ENCODE measurements around the gene SHFL. TPM values are rescaled to one million over a fixed set of nuclear protein-coding genes. Genes with fewer than 3 reads are reported as not detected.

Gene SHFL
- polyA plus RNA-seq, 1 of the 3 experiments (the other 2 are of a cell fraction): 36.6 TPM

DNA sequence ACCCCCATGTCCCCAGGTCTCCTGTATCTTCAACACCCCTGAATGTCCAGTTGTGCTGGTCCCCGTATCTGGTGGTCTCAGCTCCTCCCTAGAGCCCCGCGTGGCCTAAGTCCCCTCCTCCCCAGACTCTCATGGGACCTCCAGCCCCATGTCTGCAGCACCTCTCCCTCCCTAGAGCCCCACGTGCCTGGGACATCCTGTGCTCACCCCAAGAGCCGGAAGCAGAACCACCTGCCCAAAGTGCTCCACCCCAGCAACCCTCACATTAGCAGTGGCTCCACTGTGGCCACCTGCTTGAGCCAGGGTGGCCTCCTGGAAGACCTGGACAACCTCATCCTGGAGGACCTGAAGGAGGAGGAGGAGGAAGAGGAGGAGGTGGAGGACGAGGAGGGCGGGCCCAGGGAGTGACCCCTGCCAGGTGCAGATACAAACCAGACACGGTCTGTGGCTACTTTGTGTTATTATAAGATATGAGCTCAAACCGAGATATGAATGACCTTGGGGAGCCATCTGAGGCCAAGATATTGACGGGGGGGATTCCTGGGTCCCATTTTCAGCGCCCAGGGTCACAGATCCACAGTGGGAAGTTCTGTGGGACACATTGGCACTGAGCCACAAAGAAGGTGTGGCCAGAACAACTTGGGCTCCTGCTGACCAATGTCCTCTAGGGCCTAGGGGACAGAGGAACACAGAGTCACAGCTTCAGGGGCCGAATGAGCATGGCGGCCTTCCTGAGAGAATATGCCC lies 6.0 kb downstream of the SHFL start:
- H3K9me3 ChIP-seq: no peaks in the 10 kb centered on the region
- 89% methylated on average over 10 of the region's 13 CpGs for WGBS (ENCODE audit: low lambda C conversion rate)
- no peaks in the 10 kb centered on the region for H3K79me2 ChIP-seq (ENCODE audit: insufficient read depth)
- no peak overlapping the region for H3K4me3 ChIP-seq (ENCODE audit: low read depth in 2 of 2, low read length in 1 of 2)
- peaks cover 5% of the 10 kb centered on the region for H3F3A ChIP-seq (replicated peaks; ENCODE audit: insufficient read depth)
- H2AFZ ChIP-seq (ENCODE audit: low read depth): no peak overlapping the region
- no peak overlapping the region for H3K4me2 ChIP-seq
- no peak for TF ChIP-seq RFX5 (IDR thresholded peaks at IDR 0.05; ENCODE audit: low read length)
- TF ChIP-seq EZH2phosphoT487 (IDR thresholded peaks at IDR 0.05; ENCODE audit: borderline replicate concordance, low read depth): no peak
- no peak for TF ChIP-seq MEF2A (IDR thresholded peaks at IDR 0.05; ENCODE audit: borderline replicate concordance, low read depth)
- TF ChIP-seq, protein P1, sequence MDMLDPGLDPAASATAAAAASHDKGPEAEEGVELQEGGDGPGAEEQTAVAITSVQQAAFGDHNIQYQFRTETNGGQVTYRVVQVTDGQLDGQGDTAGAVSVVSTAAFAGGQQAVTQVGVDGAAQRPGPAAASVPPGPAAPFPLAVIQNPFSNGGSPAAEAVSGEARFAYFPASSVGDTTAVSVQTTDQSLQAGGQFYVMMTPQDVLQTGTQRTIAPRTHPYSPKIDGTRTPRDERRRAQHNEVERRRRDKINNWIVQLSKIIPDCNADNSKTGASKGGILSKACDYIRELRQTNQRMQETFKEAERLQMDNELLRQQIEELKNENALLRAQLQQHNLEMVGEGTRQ (IDR thresholded peaks at IDR 0.05; ENCODE audit: borderline replicate concordance, low read depth, low read length): no peak
- no peak for TF ChIP-seq RXRA (IDR thresholded peaks at IDR 0.05; ENCODE audit: borderline replicate concordance, low read depth)
- no peak for TF ChIP-seq NRF1 (IDR thresholded peaks at IDR 0.05; ENCODE audit: low read depth, low read length)
- no peak for TF ChIP-seq TEAD4 (IDR thresholded peaks at IDR 0.05; ENCODE audit: borderline replicate concordance, insufficient read depth)
- no peak for TF ChIP-seq SIN3A (IDR thresholded peaks at IDR 0.05; ENCODE audit: borderline replicate concordance, low read depth, low read length)
- no peak for TF ChIP-seq YY1 (IDR thresholded peaks at IDR 0.05; ENCODE audit: low read depth)
- TF ChIP-seq, protein P2, sequence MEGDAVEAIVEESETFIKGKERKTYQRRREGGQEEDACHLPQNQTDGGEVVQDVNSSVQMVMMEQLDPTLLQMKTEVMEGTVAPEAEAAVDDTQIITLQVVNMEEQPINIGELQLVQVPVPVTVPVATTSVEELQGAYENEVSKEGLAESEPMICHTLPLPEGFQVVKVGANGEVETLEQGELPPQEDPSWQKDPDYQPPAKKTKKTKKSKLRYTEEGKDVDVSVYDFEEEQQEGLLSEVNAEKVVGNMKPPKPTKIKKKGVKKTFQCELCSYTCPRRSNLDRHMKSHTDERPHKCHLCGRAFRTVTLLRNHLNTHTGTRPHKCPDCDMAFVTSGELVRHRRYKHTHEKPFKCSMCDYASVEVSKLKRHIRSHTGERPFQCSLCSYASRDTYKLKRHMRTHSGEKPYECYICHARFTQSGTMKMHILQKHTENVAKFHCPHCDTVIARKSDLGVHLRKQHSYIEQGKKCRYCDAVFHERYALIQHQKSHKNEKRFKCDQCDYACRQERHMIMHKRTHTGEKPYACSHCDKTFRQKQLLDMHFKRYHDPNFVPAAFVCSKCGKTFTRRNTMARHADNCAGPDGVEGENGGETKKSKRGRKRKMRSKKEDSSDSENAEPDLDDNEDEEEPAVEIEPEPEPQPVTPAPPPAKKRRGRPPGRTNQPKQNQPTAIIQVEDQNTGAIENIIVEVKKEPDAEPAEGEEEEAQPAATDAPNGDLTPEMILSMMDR (IDR thresholded peaks at IDR 0.05): no peak
- TF ChIP-seq, protein P3, sequence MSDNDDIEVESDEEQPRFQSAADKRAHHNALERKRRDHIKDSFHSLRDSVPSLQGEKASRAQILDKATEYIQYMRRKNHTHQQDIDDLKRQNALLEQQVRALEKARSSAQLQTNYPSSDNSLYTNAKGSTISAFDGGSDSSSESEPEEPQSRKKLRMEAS (IDR thresholded peaks at IDR 0.05; ENCODE audit: low read depth): no peak
- TF ChIP-seq MXI1 (IDR thresholded peaks at IDR 0.05; ENCODE audit: low read depth, low read length): no peak
- TF ChIP-seq TCF12 (IDR thresholded peaks at IDR 0.05): no peak
- TF ChIP-seq NFIC (IDR thresholded peaks at IDR 0.05; ENCODE audit: borderline replicate concordance): no peak
- no peak for TF ChIP-seq SMC3 (IDR thresholded peaks at IDR 0.05; ENCODE audit: low read depth, low read length)
- no peak for TF ChIP-seq POLR2AphosphoS5 (IDR thresholded peaks at IDR 0.05; ENCODE audit: low read depth, low read length)
- no peak for TF ChIP-seq RAD21 (IDR thresholded peaks at IDR 0.05; ENCODE audit: low read length)
- TF ChIP-seq GATA2 (CRISPR knock-in tag; IDR thresholded peaks at IDR 0.05): no peak
- TF ChIP-seq FOXM1 (IDR thresholded peaks at IDR 0.05; ENCODE audit: low read depth): no peak
- DNase-seq: no peak
- CTCF ChIA-PET: no interaction called here
- peaks cover 0 to 5% of the 10 kb centered on the region in 2 experiments for H3K36me3 ChIP-seq (replicated peaks in 1 of 2; ENCODE audit: control insufficient read depth in 1 of 2, insufficient read depth in 2 of 2, low read length in 1 of 2)
- no peaks in the 10 kb centered on the region for H3K27me3 ChIP-seq (ENCODE audit: insufficient read depth)
- no peaks in the 10 kb centered on the region for H3K9me2 ChIP-seq
- H3K9ac ChIP-seq: no peak overlapping the region
- peaks cover 0 to 9% of the 10 kb centered on the region in 2 experiments; a peak in 1 of 4 replicates for H3K4me1 ChIP-seq (ENCODE audit: control insufficient read depth in 1 of 2, insufficient read depth in 2 of 2, low read depth in 1 of 2, low read length in 1 of 2)
- POLR2A ChIA-PET: no interaction called here
- H3K27ac ChIP-seq (ENCODE audit: low read depth in 2 of 2, low read length in 1 of 2): no peak overlapping the region
- no peaks in the 10 kb centered on the region for H4K20me1 ChIP-seq (ENCODE audit: insufficient read depth)
